H1 (cell line): Measurements from ENCODE around the gene SH3PXD2A. TPM values are rescaled to one million over a fixed set of nuclear protein-coding genes. Genes with fewer than 3 reads are reported as not detected.

Experiments
- CTCF ChIA-PET: fragments of 300-600 bp; sonication (Branson Sonifier 250); formaldehyde crosslinking; loops from one replicate; lab custom pipeline; 2021; ENCODE audit not compliant: partially characterized antibody; lab: Charles Lee
- POLR2A ChIA-PET: fragments of 300-600 bp; sonication (Branson Sonifier 250); formaldehyde crosslinking; loops from one replicate; lab custom pipeline; 2021; ENCODE audit warnings: inconsistent platforms; ENCODE audit not compliant: partially characterized antibody; lab: Charles Lee
- DNase-seq, 2 experiments: peaks; one replicate each; pipeline versions ENCODE4 v3.0.0 to v3.0.0-alpha.2; 2010 to 2022; ENCODE audit warnings: low spot score in 2 of 2, low read depth in 1 of 2, mixed read lengths in 1 of 2
- FAIRE-seq: peaks from 2 replicates; lab custom pipeline; 2011; peaks lifted over from hg19 to GRCh38; lab: Jason Lieb, UNC
- H2AFZ ChIP-seq: 2 replicates; pipeline ENCODE4 v1.8.1; 2012; ENCODE audit warnings: low read length, inconsistent platforms
- H2AK5ac ChIP-seq: 2 replicates; pipeline ENCODE4 v1.6.1; 2013; ENCODE audit warnings: low read depth, low read length
- H2BK120ac ChIP-seq: replicated peaks from 2 replicates; pipeline ENCODE3; 2013; ENCODE audit warnings: low read depth, low read length, inconsistent platforms
- H2BK12ac ChIP-seq: 2 replicates; pipeline ENCODE4 v1.6.1; 2013; ENCODE audit warnings: low read depth, low read length
- H2BK15ac ChIP-seq: 2 replicates; pipeline ENCODE4 v1.6.1; 2013; ENCODE audit warnings: low read length
- H2BK20ac ChIP-seq: 2 replicates; pipeline ENCODE4 v1.6.1; 2013; ENCODE audit warnings: low read length
- H2BK5ac ChIP-seq: 2 replicates; pipeline ENCODE4 v1.6.1; 2013; ENCODE audit warnings: low read depth, low read length
- H3K14ac ChIP-seq: 2 replicates; pipeline ENCODE4 v1.6.1; 2013; ENCODE audit warnings: inconsistent platforms; ENCODE audit not compliant: insufficient read length
- H3K18ac ChIP-seq: 2 replicates; pipeline ENCODE4 v1.6.1; 2013; ENCODE audit warnings: low read length; ENCODE audit errors: extremely low read depth
- H3K23ac ChIP-seq: 2 replicates; pipeline ENCODE4 v1.6.1; 2013; ENCODE audit warnings: inconsistent platforms; ENCODE audit not compliant: insufficient read length
- H3K23me2 ChIP-seq: 2 replicates; pipeline ENCODE4 v1.6.1; 2013; ENCODE audit warnings: low read depth, low read length
- H3K27ac ChIP-seq: 2 replicates; pipeline ENCODE4 v1.6.1; 2011; ENCODE audit warnings: low read depth, low read length, inconsistent platforms
- H3K27me3 ChIP-seq, 4 experiments: replicated peaks in 1 of 4; 1 replicate in 1 of 4; 2 replicates in 3 of 4; pipeline versions ENCODE4 v1.6.1 to v1.8.1; 2011 to 2013; ENCODE audit warnings: low read length in 3 of 4, mild to moderate bottlenecking in 3 of 4, inconsistent platforms in 2 of 4, mixed read lengths in 2 of 4, moderate library complexity in 1 of 4; ENCODE audit not compliant: control insufficient read depth in 3 of 4, insufficient read depth in 3 of 4; ENCODE audit errors: extremely low read depth in 1 of 4
- H3K36me3 ChIP-seq, 4 experiments: 2 replicates each; pipeline versions ENCODE4 v1.6.1 to v1.8.1; 2011 to 2013; ENCODE audit warnings: mild to moderate bottlenecking in 4 of 4, low read length in 3 of 4, moderate library complexity in 2 of 4, control low read depth in 1 of 4, inconsistent platforms in 1 of 4; ENCODE audit not compliant: insufficient read depth in 4 of 4, control insufficient read depth in 2 of 4
- H3K4ac ChIP-seq: replicated peaks from 2 replicates; pipeline ENCODE3; 2013; ENCODE audit warnings: low read length, low read depth, mixed read lengths, inconsistent platforms; ENCODE audit not compliant: insufficient read length
- H3K4me1 ChIP-seq, 4 experiments: replicated peaks in 1 of 4; 1 replicate in 1 of 4; 2 replicates in 3 of 4; pipeline versions ENCODE4 v1.6.1 to v1.8.1; 2011 to 2013; ENCODE audit warnings: low read length in 3 of 4, inconsistent platforms in 2 of 4, mixed read lengths in 1 of 4; ENCODE audit not compliant: insufficient read depth in 4 of 4, control insufficient read depth in 3 of 4
- H3K4me2 ChIP-seq, 2 experiments: 2 replicates each; pipeline versions ENCODE4 v1.6.1 to v1.8.1; 2011 to 2013; ENCODE audit warnings: low read depth in 2 of 2, low read length in 2 of 2, control low read depth in 1 of 2, inconsistent platforms in 1 of 2, mild to moderate bottlenecking in 1 of 2; ENCODE audit not compliant: insufficient read depth in 1 of 2
- H3K4me3 ChIP-seq, 4 experiments: fragments of 200-600, 300-600 bp in 1 of 4; sonication (generic), shearing (Covaris generic), sonication (Bioruptor Twin) in 1 of 4; 2 replicates each; pipeline versions ENCODE4 v1.5.1 to v1.8.1; 2011 to 2016; ENCODE audit warnings: low read length in 4 of 4, low read depth in 3 of 4, control low read depth in 2 of 4, inconsistent platforms in 2 of 4, mild to moderate bottlenecking in 2 of 4, mixed read lengths in 1 of 4, moderate library complexity in 1 of 4; ENCODE audit not compliant: insufficient read depth in 2 of 4; ENCODE audit errors: extremely low read depth in 1 of 4
- H3K56ac ChIP-seq: replicated peaks from 2 replicates; pipeline ENCODE3; 2013; ENCODE audit warnings: low read depth, mild to moderate bottlenecking, mixed read lengths, low read length, inconsistent platforms; ENCODE audit not compliant: insufficient read length
- H3K79me1 ChIP-seq: 2 replicates; pipeline ENCODE4 v1.6.1; 2013; ENCODE audit warnings: low read depth, low read length, control low read depth
- H3K79me2 ChIP-seq, 2 experiments: 2 replicates each; pipeline versions ENCODE4 v1.6.1 to v1.8.1; 2012 to 2013; ENCODE audit warnings: low read length in 2 of 2, mild to moderate bottlenecking in 2 of 2, inconsistent platforms in 1 of 2; ENCODE audit not compliant: insufficient read depth in 2 of 2, control insufficient read depth in 1 of 2
- H3K9ac ChIP-seq, 4 experiments: replicated peaks in 1 of 4; 1 replicate in 1 of 4; 2 replicates in 3 of 4; pipeline versions ENCODE4 v1.6.1 to v1.8.1; 2011 to 2013; ENCODE audit warnings: low read depth in 3 of 4, low read length in 3 of 4, control low read depth in 2 of 4, mild to moderate bottlenecking in 2 of 4, moderate library complexity in 2 of 4, inconsistent platforms in 1 of 4; ENCODE audit errors: extremely low read depth in 1 of 4
- H3K9me3 ChIP-seq, 2 experiments: 2 replicates each; pipeline versions ENCODE4 v1.6.1 to v1.8.1; 2012 to 2013; ENCODE audit warnings: mild to moderate bottlenecking in 2 of 2, moderate library complexity in 2 of 2, control low read depth in 1 of 2, inconsistent platforms in 1 of 2, low read depth in 1 of 2, low read length in 1 of 2, mixed read lengths in 1 of 2; ENCODE audit not compliant: insufficient read depth in 2 of 2
- H4K20me1 ChIP-seq, 2 experiments: replicated peaks in 1 of 2; 2 replicates each; pipeline versions ENCODE3 to v1.8.1; 2011 to 2013; ENCODE audit warnings: inconsistent platforms in 2 of 2, low read length in 2 of 2, mild to moderate bottlenecking in 1 of 2; ENCODE audit not compliant: insufficient read depth in 2 of 2, control insufficient read depth in 1 of 2
- H4K5ac ChIP-seq: 2 replicates; pipeline ENCODE4 v1.6.1; 2013; ENCODE audit warnings: low read length, low read depth, mixed read lengths, inconsistent platforms; ENCODE audit not compliant: insufficient read length
- H4K8ac ChIP-seq: 2 replicates; pipeline ENCODE4 v1.8.0; 2013; ENCODE audit warnings: mild to moderate bottlenecking, moderate library complexity, low read length, inconsistent platforms; ENCODE audit not compliant: insufficient read depth; ENCODE audit errors: extremely low read depth
- H4K91ac ChIP-seq: replicated peaks from 2 replicates; pipeline ENCODE3; 2013; ENCODE audit warnings: low read length, mixed read lengths, inconsistent platforms; ENCODE audit not compliant: insufficient read length
- ASH2L ChIP-seq: fragments of 200-600, 300-600 bp; sonication (generic); IDR thresholded peaks from one replicate; pipeline ENCODE4 v1.7.1; 2017; ENCODE audit warnings: low read length
- BACH1 ChIP-seq: IDR thresholded peaks from 2 replicates; pipeline ENCODE4 v1.6.1; 2012; ENCODE audit warnings: low read length, improper control_type of control experiment
- CHD2 ChIP-seq: IDR thresholded peaks from 2 replicates; pipeline ENCODE4 v1.6.1; 2012; ENCODE audit warnings: low read length, improper control_type of control experiment
- HDAC6 ChIP-seq: IDR thresholded peaks from one replicate; pipeline ENCODE4 v1.7.1; 2012; ENCODE audit warnings: low read depth, mild to moderate bottlenecking, inconsistent platforms, low read length, moderate library complexity
- KDM5A ChIP-seq: fragments of 200-600 bp; IDR thresholded peaks from 2 replicates; pipeline ENCODE4 v1.7.1; 2012; ENCODE audit warnings: mild to moderate bottlenecking, low read length, inconsistent platforms, mixed read lengths
- POLR2AphosphoS5 ChIP-seq: IDR thresholded peaks from 2 replicates; pipeline ENCODE4 v1.6.1; 2011; ENCODE audit warnings: low read depth, low read length
- SIN3A ChIP-seq, 2 experiments: IDR thresholded peaks in 1 of 2; conservative IDR thresholded peaks in 1 of 2; 2 replicates each; pipeline ENCODE4 v1.6.1; 2011 to 2012; ENCODE audit warnings: low read length in 2 of 2, improper control_type of control experiment in 1 of 2, low read depth in 1 of 2, mild to moderate bottlenecking in 1 of 2
- TAF1 ChIP-seq: IDR thresholded peaks from 2 replicates; pipeline ENCODE4 v1.6.1; 2011; ENCODE audit warnings: mild to moderate bottlenecking, low read depth, low read length
- ZNF274 ChIP-seq: IDR thresholded peaks from 2 replicates; pipeline ENCODE4 v1.7.0; 2012; ENCODE audit warnings: low read length, borderline replicate concordance; ENCODE audit errors: extremely low read depth
- WGBS, 2 experiments: shearing (Covaris generic) in 1 of 2; methylation state at CpG; one replicate each; pipeline versions ENCODE4 v1.1.6 to v1.1.7; 2013 to 2015; ENCODE audit warnings: low lambda C conversion rate in 2 of 2, mixed read lengths in 2 of 2, inconsistent platforms in 1 of 2, low coverage in 1 of 2, missing lambda C conversion rate in 1 of 2; ENCODE audit not compliant: insufficient replicate concordance in 2 of 2, insufficient coverage in 1 of 2, insufficient read length in 1 of 2; ENCODE audit errors: extremely low coverage in 1 of 2, missing lambda C conversion rate in 1 of 2; 5-methylcytosine and 5-hydroxymethylcytosine counted together
- polyA plus RNA-seq, 7 experiments: library from polyadenylated mRNA; depleted of rRNA in 3 of 7; stranded (reverse) in 5 of 7; unstranded in 2 of 7; fragments of >200 nt in 5 of 7; fragments of 200-250 nt in 2 of 7; gene quantifications; 1 replicate in 5 of 7; 2 replicates in 1 of 7; 4 replicates in 1 of 7; pipeline versions ENCODE4 v1.2.1 to v1.2.3, GENCODE V29; 2011 to 2013; ENCODE audit warnings: missing spikeins in 2 of 7, mixed read lengths in 2 of 7
- total RNA-seq: library from RNA; stranded (reverse); fragmentation: NEBNext Ultra II Directional; extraction: Animal tissue kit (Norgen Biotek cat#: 25700); gene quantifications from 2 replicates; pipeline ENCODE4 v1.2.1, GENCODE V29; 2021
- TF ChIP-seq, protein P1 (sequence below): IDR thresholded peaks from 2 replicates; pipeline ENCODE4 v1.6.1; 2012; ENCODE audit warnings: inconsistent platforms
- TF ChIP-seq, protein P2 (sequence below), 3 experiments: IDR thresholded peaks; 1 replicate in 2 of 3; 2 replicates in 1 of 3; pipeline versions ENCODE4 v1.5.1 to v1.6.1; 2011; ENCODE audit warnings: low read length in 3 of 3, mild to moderate bottlenecking in 3 of 3, inconsistent platforms in 2 of 3, low read depth in 1 of 3, moderate library complexity in 1 of 3; ENCODE audit not compliant: insufficient read depth in 1 of 3; ENCODE audit errors: control extremely low read depth in 1 of 3

Gene SH3PXD2A
- total and polyA plus RNA-seq, 2 of the 8 experiments (the other 6 are each of a cell fraction or from before 2014, with no cell fraction given): 5.4 to 16.3 TPM

DNA sequence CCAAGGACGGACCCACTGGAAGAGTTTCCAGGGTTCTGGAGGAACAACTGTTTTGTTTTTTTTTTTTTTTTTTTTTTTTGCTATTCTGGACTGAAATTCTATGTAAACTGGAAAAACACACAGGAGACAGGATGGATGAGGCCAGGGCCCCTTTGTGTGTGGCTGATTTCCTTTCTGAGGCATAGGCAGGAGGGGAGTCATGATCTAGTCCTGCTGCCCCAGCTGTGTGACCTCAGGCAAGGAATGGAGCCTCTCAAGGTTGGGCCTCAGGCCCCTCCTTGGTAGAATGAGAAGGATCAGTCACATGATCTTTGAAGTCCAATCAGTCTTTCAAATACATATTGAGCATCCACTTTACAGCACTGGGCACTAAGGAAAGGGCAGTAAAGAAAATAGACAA is 87.6 kb downstream of the SH3PXD2A start:
- Histone ChIP-seq H3K9ac (no peak overlapping the region), H2BK15ac (no peak overlapping the region), H3K18ac (no peak overlapping the region), H3K56ac (no peak overlapping the region), H3K4me1 (peaks cover 6 to 12% (median 9%) of the 10 kb centered on the region in 4 experiments), H3K27me3 (no peaks in the 10 kb centered on the region), H4K8ac (no peak overlapping the region), H3K79me1 (no peaks in the 10 kb centered on the region), H3K9me3 (no peaks in the 10 kb centered on the region), H4K5ac (no peak overlapping the region), H2BK5ac (no peak overlapping the region), H4K20me1 (no peaks in the 10 kb centered on the region), H3K4me2 (no peak overlapping the region), H3K14ac (no peak overlapping the region), H3K79me2 (no peaks in the 10 kb centered on the region), H2BK20ac (no peak overlapping the region), H2AFZ (no peak overlapping the region), H3K36me3 (no peaks in the 10 kb centered on the region), H3K23me2 (peaks cover 5% of the 10 kb centered on the region; the same call in 1 of the 2 replicates), H2AK5ac (no peak overlapping the region), H3K4me3 (no peak overlapping the region), H3K4ac (no peak overlapping the region), H3K23ac (no peak overlapping the region), H4K91ac (no peak overlapping the region), H2BK12ac (no peak overlapping the region), H3K27ac (no peak overlapping the region), H2BK120ac (no peak overlapping the region)
- DNase-seq (no peak), FAIRE-seq (no peak)
- ChIA-PET POLR2A (interaction anchor here (1.3 to 1.6 kb wide), 2 partner anchors 10 to 89 kb away, joined by 3 to 5 read pairs; no protein-coding TSS in a partner anchor), CTCF (interaction anchor here (0.9 to 11.3 kb wide), 9 partner anchors 14 to 88 kb away, joined by 3 to 237 read pairs (median 5); no protein-coding TSS in a partner anchor)
- 100% methylated on average over 1 of the region's 1 CpG; no CpG with 5 or more reads in 1 of the 2 experiments for WGBS, 2 experiments
- no peak for TF ChIP-seq POLR2AphosphoS5
- no peak for TF ChIP-seq ZNF274
- TF ChIP-seq, protein P1, sequence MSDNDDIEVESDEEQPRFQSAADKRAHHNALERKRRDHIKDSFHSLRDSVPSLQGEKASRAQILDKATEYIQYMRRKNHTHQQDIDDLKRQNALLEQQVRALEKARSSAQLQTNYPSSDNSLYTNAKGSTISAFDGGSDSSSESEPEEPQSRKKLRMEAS: no peak
- no peak for TF ChIP-seq KDM5A
- no peak for TF ChIP-seq HDAC6
- no peak for TF ChIP-seq CHD2
- no peak for TF ChIP-seq ASH2L
- TF ChIP-seq, protein P2, sequence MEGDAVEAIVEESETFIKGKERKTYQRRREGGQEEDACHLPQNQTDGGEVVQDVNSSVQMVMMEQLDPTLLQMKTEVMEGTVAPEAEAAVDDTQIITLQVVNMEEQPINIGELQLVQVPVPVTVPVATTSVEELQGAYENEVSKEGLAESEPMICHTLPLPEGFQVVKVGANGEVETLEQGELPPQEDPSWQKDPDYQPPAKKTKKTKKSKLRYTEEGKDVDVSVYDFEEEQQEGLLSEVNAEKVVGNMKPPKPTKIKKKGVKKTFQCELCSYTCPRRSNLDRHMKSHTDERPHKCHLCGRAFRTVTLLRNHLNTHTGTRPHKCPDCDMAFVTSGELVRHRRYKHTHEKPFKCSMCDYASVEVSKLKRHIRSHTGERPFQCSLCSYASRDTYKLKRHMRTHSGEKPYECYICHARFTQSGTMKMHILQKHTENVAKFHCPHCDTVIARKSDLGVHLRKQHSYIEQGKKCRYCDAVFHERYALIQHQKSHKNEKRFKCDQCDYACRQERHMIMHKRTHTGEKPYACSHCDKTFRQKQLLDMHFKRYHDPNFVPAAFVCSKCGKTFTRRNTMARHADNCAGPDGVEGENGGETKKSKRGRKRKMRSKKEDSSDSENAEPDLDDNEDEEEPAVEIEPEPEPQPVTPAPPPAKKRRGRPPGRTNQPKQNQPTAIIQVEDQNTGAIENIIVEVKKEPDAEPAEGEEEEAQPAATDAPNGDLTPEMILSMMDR (IDR thresholded peaks at IDR 0.05; ENCODE audit: control extremely low read depth in 1 of 3, insufficient read depth in 1 of 3, low read depth in 1 of 3, low read length in 3 of 3): no peak
- TF ChIP-seq SIN3A (conservative IDR thresholded peaks at IDR 0.05 in 1 of 2, IDR thresholded peaks at IDR 0.05 in 1 of 2; ENCODE audit: low read depth in 1 of 2, low read length in 2 of 2): no peak
- no peak for TF ChIP-seq TAF1
- TF ChIP-seq BACH1: no peak
